Activated naive CD8-positive, alpha-beta T cell treated with anti-CD3 and anti-CD28 coated beads, Interleukin-2, amount 10 ng/mL, durations not matched to agents 7 days and 5 days (primary cell): ENCODE measurements around the gene ROGDI. TPM values are rescaled to one million over a fixed set of nuclear protein-coding genes. Genes with fewer than 3 reads are reported as not detected.

Experiments used
- ATAC-seq: fragments of 150-1000 bp; cut with Tn5 transposase; one replicate; pipeline ENCODE4 v1.10.0; 2021; ENCODE audit warnings: low read depth, moderate library complexity
- POLR2A ChIA-PET: fragments of 350-600 bp; sonication (Branson Sonifier 250); formaldehyde crosslinking; loops from one replicate; lab custom pipeline; 2021; ENCODE audit warnings: antibody characterized with exemption; lab: Charles Lee
- DNase-seq: peaks from one replicate; pipeline ENCODE4 v3.0.0; 2021
- H3K27ac Mint-ChIP-seq: one replicate; pipeline ENCODE4 v1.8.0; 2022; ENCODE audit warnings: mild to moderate bottlenecking, mixed read lengths
- H3K27me3 Mint-ChIP-seq: one replicate; pipeline ENCODE4 v1.8.0; 2022; ENCODE audit warnings: mild to moderate bottlenecking, moderate library complexity, mixed read lengths
- H3K36me3 Mint-ChIP-seq: one replicate; pipeline ENCODE4 v1.8.0; 2021; ENCODE audit warnings: mild to moderate bottlenecking, mixed read lengths
- H3K4me1 Mint-ChIP-seq: one replicate; pipeline ENCODE4 v1.8.0; 2021; ENCODE audit warnings: mixed read lengths
- H3K4me3 Mint-ChIP-seq: one replicate; pipeline ENCODE4 v1.8.0; 2022; ENCODE audit warnings: mild to moderate bottlenecking, moderate library complexity, mixed read lengths
- H3K9me3 Mint-ChIP-seq: one replicate; pipeline ENCODE4 v1.8.0; 2021; ENCODE audit warnings: mixed read lengths
- total RNA-seq, 2 experiments: library from RNA; stranded (reverse); gene quantifications; one replicate each; pipeline ENCODE4 v1.2.3, GENCODE V29; 2021

The ROGDI gene
- total RNA-seq, 2 experiments from 2014 or later, result 9.5 to 10.3 TPM

DNA sequence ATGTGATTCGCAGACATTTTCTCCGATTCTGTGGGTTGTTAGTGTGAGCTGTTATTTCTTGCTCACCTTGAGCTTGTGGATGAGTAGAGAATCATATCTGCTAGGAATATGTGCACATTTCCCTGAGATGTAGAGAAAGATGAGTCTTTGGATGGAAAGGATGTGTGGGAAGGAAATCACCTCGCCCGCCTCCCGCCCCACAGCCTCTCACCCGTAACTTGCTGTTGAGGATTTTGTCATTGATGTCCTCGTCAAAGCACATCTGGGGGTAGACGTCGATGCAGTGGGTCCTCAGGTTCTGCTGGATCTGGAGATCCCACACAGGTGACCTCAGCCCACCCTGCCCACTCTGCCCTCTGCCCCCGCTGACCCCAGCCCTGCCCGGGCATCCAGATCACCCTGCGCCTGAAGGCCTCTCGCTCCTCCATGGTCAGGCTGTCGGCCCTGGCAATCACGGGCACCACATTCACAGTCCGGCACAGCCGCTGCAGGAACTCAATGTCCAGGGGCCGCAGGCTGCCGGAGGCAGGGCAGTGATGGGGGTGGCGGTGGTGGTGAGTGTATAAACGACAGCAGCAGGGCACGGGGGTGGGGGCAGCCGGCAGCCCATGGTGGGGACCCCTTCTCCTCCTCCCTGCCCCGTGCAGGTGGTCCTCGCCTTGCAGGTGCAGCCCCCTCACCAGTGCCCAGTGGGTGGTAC is 19.0 kb downstream of the ROGDI start:
- no peaks in the 10 kb centered on the region for H3K27me3 Mint-ChIP-seq
- H3K9me3 Mint-ChIP-seq, result no peaks in the 10 kb centered on the region
- DNase-seq, result no peak
- H3K36me3 Mint-ChIP-seq, result no peaks in the 10 kb centered on the region
- POLR2A ChIA-PET, result no interaction called here
- no peak overlapping the region for H3K27ac Mint-ChIP-seq
- H3K4me1 Mint-ChIP-seq, result no peaks in the 10 kb centered on the region
- H3K4me3 Mint-ChIP-seq, result no peak overlapping the region
- no peak for ATAC-seq

DNA sequence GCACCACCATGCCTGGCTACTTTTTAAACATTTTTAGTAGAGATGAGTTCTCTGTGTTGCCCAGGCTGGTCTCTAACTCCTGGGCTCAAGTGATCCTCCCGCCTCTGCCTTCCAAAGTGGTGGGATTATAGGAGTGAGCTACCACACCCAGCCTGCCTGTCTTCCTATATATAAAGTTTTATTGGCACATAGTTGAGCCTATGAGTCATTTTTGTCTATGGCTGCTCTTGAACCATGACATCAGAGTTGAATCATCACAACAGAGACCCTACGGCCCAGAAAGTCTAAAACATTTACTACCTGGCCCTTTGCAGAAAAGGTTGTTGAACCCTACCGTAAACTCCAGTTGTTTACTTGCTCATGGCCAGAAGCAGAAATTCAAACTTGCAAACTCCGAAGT is 22.2 kb downstream of the ROGDI start:
- H3K27ac Mint-ChIP-seq, result no peak overlapping the region
- DNase-seq, result no peak
- no peaks in the 10 kb centered on the region for H3K9me3 Mint-ChIP-seq
- H3K4me1 Mint-ChIP-seq, result no peaks in the 10 kb centered on the region
- POLR2A ChIA-PET, result no interaction called here
- H3K4me3 Mint-ChIP-seq, result no peak overlapping the region
- H3K36me3 Mint-ChIP-seq, result no peaks in the 10 kb centered on the region
- no peaks in the 10 kb centered on the region for H3K27me3 Mint-ChIP-seq
- no peak for ATAC-seq

DNA sequence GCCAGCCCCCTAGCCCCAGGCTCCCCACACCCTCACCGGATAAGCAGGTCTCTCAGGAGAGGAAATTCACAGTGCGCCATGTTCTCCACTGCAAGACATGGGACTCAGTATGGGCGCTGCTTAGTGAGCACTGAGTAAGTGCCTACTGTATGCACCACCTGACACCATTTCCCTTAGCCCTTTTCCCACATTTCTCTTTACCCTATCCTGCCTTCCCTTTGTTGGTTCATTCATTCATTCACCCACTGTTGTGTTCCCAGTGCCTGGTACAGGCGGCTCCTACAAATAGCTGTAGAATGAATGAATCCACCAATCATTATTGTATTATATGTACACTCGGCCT is 24.4 kb downstream of the ROGDI start:
- Mint-ChIP-seq H3K9me3 (no peaks in the 10 kb centered on the region), H3K36me3 (no peaks in the 10 kb centered on the region), H3K27me3 (no peaks in the 10 kb centered on the region), H3K4me1 (no peaks in the 10 kb centered on the region), H3K4me3 (no peak overlapping the region), H3K27ac (no peak overlapping the region)
- DNase-seq, result no peak
- POLR2A ChIA-PET, result no interaction called here
- no peak for ATAC-seq

DNA sequence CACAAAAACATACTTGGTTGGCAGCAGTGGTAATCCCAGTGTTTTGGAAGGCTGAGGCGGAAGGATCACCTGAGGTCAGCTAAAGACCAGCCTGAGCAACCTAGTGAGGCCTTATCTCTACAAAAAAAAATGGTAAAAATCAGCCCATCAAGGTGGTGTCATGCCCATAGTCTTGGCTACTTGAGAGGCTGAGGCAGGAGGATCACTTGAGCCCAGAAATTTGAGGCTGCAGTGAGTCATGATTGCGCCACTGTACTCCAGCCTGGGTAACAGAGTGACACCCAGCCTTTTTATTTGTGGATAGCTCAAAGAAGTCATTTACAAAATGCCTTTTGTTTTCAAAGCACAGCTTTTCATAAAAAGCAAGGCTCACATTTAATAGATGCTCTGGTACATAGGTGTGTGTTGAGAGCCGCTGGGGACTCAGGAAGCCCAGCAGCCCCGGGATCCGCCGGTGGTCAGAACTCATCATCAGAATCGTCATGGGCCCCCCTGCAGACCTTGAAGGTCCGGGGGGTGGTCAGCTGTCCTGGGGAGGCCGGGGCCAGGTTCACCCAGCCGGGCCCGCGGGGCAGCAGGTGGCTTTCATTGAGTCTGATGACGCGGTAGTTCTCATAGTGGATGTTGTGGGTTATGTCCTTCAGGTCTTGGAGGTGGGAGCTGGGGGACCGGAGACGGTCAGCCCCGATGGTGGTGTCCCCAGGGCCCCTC is 24.9 kb downstream of the ROGDI start:
- POLR2A ChIA-PET, result no interaction called here
- no peak overlapping the region for H3K4me3 Mint-ChIP-seq

DNA sequence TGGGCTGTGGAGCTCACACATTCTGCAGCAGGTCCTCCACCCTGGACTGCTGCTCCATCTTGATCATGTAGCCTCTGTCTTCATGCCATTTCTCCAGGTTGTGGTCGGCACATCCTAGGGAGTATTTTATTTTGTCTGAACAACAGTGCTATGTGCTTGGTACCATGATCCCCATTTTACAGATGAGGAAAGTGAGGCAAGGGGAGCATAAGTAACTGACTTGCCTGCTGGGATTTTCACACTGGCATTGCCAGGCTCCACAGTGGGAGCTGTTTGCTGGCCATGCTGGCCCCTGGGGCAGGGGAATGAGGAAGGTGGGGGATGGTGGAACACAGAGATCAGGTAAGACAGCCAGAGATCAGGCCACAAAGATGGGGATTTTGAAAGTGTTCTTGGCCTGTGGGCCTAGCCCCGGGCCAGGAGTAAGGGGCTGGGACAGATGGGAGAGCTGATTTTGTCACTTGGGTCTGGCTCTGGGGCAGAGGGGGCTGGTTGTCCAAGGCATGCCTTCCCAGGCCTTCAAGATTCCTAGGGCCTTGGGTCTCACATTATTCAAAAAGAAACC is 26.2 kb downstream of the ROGDI start:
- no peak overlapping the region for H3K27ac Mint-ChIP-seq
- no peak for ATAC-seq

More for the DNA sequence above, 24.9 kb downstream of the ROGDI start:
- H3K27ac Mint-ChIP-seq, result no peak overlapping the region
- H3K9me3 Mint-ChIP-seq, result no peaks in the 10 kb centered on the region
- no peaks in the 10 kb centered on the region for H3K27me3 Mint-ChIP-seq
- no peak for DNase-seq
- ATAC-seq, result no peak
- H3K4me1 Mint-ChIP-seq, result no peaks in the 10 kb centered on the region
- no peaks in the 10 kb centered on the region for H3K36me3 Mint-ChIP-seq

DNA sequence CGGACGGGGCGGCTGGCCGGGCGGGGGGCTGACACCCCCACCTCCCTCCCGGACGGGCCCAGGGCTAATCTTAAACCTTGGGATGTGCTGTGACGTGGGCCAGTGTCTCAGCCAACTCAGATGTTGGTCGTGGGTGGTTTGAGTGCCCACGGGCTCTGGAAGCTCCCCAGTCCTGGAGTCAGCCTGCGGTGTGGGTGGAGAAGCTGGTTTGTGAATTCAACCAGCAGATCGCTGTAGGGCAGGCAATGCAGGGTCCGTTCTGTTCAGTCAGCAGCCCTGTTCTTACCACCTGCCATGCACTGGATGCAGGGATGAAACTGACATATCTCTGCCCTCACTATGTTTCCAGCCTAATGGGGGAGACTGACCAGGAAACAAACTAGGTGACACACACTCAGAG is 27.4 kb downstream of the ROGDI start:
- H3K36me3 Mint-ChIP-seq, result no peaks in the 10 kb centered on the region
- H3K9me3 Mint-ChIP-seq, result no peaks in the 10 kb centered on the region
- DNase-seq (no peak), ATAC-seq (no peak)
- H3K4me1 Mint-ChIP-seq, result no peaks in the 10 kb centered on the region
- no peak overlapping the region for H3K4me3 Mint-ChIP-seq
- no peaks in the 10 kb centered on the region for H3K27me3 Mint-ChIP-seq
- POLR2A ChIA-PET, result no interaction called here
- H3K27ac Mint-ChIP-seq, result no peak overlapping the region

More for the DNA sequence above, 26.2 kb downstream of the ROGDI start:
- no peak for DNase-seq
- POLR2A ChIA-PET, result no interaction called here
- H3K4me1 Mint-ChIP-seq, result no peaks in the 10 kb centered on the region
- H3K27me3 Mint-ChIP-seq, result no peaks in the 10 kb centered on the region
- H3K9me3 Mint-ChIP-seq, result no peaks in the 10 kb centered on the region
- no peaks in the 10 kb centered on the region for H3K36me3 Mint-ChIP-seq
- H3K4me3 Mint-ChIP-seq, result no peak overlapping the region

DNA sequence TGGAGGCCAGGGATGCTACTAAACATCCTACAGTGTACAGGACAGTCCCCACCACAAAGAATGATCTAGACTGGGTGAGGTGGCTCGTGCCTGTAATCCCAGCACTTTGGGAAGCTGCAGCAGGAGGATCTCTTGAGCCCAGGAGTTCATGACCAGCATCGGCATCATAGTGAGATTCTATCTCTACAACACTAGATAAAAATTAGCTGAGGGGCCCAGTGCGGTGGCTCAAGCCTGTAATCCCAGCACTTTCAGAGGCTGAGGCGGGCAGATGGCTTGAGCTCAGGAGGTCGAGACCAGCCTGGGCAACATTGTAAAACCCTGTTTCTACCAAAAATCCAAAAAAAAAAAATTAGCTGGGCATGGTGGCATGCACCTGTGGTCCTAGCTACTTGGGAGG is 30.1 kb downstream of the ROGDI start:
- Mint-ChIP-seq H3K36me3 (no peaks in the 10 kb centered on the region), H3K4me3 (no peak overlapping the region), H3K4me1 (peaks cover 11% of the 10 kb centered on the region), H3K27ac (no peak overlapping the region), H3K9me3 (no peaks in the 10 kb centered on the region), H3K27me3 (no peaks in the 10 kb centered on the region)
- no peak for ATAC-seq
- POLR2A ChIA-PET, result no interaction called here
- no peak for DNase-seq

DNA sequence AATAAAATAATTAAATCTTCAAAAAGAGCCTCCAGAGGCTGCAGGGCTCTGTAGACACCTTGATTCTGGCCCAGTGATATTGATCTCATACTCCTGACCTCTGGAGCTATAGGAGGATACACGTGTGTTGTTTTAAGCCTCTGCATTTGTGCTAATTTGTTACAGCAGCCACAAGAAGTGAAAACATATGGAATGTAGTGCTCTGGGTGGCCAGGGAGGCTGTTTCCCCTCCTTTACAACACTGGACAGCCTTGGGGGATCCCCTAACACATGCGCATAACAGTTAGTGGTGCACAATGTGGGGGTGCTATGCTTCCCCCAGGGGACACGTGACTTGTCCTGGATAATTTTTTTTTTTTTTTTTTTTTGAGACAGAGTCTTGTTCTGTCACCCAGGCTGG is 30.8 kb downstream of the ROGDI start:
- Mint-ChIP-seq H3K27ac (no peak overlapping the region), H3K36me3 (no peaks in the 10 kb centered on the region), H3K4me1 (peaks cover 14% of the 10 kb centered on the region), H3K9me3 (no peaks in the 10 kb centered on the region), H3K27me3 (no peaks in the 10 kb centered on the region), H3K4me3 (no peak overlapping the region)
- no peak for ATAC-seq
- no peak for DNase-seq
- POLR2A ChIA-PET, result no interaction called here

DNA sequence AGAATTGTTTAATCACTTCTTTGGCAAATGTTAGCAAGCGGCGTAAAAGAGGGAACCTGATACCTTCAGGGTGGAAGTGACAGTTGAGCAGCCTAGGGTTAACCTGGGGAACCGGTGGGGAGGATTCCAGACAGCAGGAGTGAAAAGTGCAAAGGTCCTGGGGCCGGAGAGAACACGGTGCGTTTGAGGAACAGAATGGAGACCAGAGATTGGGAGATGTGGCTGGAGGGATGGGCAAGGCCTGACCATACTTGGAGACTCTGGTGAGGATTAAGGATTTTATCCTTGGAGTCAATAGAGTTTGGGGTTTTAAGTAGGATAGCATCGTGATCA is 33.2 kb downstream of the ROGDI start:
- Mint-ChIP-seq H3K27ac (no peak overlapping the region), H3K27me3 (no peaks in the 10 kb centered on the region), H3K36me3 (no peaks in the 10 kb centered on the region), H3K4me3 (no peak overlapping the region), H3K4me1 (peaks cover 23% of the 10 kb centered on the region), H3K9me3 (no peaks in the 10 kb centered on the region)
- POLR2A ChIA-PET, result interaction anchor here (0.5 to 2.5 kb wide), 5 partner anchors 33 to 619 kb away, joined by 3 to 16 read pairs (median 6); partner anchors contain the start of genes ANKS3, DNAAF8 and ROGDI
- ATAC-seq (no peak), DNase-seq (no peak)

DNA sequence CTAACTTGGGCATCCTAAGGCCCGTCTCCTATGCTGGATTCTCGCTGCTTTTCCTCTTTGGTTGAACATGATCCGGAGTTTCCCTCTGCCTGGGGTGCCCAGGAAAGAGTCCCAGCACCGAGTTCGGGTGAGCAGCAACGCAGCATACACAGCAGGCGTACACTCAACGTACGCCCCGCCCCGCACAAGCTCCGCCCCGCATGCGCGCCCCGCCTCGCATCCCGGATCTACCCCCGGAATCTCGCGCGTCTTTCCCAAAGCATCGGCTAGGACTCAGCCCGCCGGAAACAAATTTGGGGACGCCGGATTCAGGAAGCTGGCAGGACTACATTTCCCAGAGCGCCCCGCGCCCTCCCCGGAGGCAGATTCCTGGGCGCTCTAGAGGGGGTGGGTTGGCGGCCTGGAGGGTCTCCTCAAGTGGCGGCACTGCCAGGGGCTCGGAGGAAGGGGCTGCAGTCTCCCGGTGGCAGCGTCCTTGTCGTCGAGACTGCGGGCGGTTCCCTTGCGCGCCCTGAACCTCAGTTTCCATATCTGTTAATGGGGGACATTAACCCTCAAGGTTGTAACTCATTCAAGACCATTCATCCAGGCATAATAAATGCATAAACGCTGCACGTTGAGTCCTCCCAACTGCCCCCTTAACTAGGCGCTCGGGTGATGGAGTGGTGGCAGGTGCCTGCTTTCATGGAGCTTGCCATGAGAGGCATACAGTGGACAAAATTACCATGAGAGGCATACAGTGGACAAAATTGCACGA is 33.7 kb downstream of the ROGDI start:
- ATAC-seq (peak; percentile 78), DNase-seq (peak; percentile 90)
- POLR2A ChIA-PET, result interaction anchor here (0.5 to 2.5 kb wide), 9 partner anchors 34 to 618 kb away, joined by 3 to 16 read pairs (median 3); partner anchors contain the start of genes ANKS3, CORO7, DNAAF8 and ROGDI
- Mint-ChIP-seq H3K4me1 (peaks cover 23% of the 10 kb centered on the region), H3K4me3 (peak overlapping the region; percentile 94), H3K27ac (peak overlapping the region; percentile 89), H3K27me3 (no peaks in the 10 kb centered on the region), H3K9me3 (no peaks in the 10 kb centered on the region), H3K36me3 (peaks cover 2% of the 10 kb centered on the region)

DNA sequence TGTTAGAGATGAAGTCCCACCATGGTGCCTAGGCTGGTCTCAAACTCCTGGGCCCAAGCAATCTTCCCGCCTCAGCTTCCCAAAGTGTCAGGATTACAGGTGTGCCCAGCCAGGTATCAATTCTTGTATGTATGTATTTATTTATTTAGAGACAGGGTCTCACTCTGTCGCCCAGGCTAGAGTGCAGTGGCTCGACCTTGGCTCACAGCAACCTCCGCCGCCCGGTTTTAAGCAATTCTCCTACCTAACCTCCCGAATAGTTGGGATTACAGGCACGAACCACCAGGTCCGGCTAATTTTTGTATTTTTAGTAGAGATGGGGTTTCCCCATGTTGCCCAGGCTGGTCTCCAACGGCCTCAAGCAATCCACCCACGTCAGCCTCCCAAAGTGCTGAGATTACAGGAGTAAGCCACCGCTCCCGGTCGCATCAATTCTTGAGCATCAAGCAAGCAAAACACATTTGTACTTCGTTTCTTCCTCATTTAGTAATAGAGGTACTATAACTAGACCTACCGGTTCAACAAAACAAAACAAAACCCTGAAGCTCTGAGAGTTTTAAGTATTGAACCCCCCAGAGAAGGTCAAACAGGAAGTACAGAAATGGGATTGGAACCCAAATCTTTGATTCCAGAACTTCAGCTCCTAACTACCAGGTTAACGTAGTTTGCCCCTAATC is 34.4 kb downstream of the ROGDI start:
- Mint-ChIP-seq H3K4me3 (peak overlapping the region; percentile 94), H3K27me3 (no peaks in the 10 kb centered on the region), H3K27ac (peak overlapping the region; percentile 89), H3K4me1 (peaks cover 23% of the 10 kb centered on the region), H3K9me3 (no peaks in the 10 kb centered on the region), H3K36me3 (peaks cover 2% of the 10 kb centered on the region)
- DNase-seq (no peak), ATAC-seq (peak; percentile 1)
- POLR2A ChIA-PET, result interaction anchor here (0.6 to 2.5 kb wide), 4 partner anchors 34 to 309 kb away, joined by 3 to 16 read pairs (median 8); partner anchors contain the start of genes ANKS3, DNAAF8 and ROGDI

DNA sequence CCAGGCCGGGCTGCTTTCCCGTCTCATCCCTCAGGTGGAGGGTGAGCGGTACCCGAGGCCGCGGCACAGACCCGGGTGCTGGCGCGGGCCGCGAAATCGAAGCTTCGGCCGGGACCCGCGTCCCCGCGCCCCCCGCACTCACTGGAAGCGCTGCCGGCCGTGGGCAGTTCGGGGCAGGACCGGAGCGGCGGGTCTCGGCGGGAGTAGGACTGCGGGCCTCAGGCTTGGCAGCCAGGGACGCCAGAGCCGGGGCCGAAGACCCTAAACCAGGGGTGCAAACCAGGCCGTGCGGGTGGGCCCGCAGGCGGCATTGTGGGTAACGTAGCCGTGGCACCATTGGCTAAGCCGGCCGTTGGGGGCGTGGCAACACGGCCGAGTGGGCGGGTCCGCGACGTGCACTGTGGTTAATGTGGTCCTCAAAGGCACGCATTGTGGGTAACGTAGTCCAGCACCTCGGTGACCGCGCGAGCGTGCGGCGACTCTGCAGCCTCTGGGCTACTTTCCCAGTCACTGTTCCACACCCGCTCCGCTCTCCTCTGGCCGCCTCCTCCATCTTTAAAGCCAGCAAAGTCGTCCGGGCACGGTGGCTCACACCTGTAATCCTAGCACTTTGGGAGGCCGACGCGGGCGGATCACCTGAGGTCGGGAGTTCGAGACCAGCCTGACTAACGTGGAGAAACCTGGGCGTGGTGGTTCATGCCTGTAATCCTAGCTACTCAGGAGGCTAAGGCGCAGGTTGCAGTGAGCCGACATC is 35.4 kb downstream of the ROGDI start, which contains the start of gene ZNF500:
TSS of gene ZNF500 (minus strand) at position 288 of the 754 bp plus-strand sequence. CDS start 1,184 bp downstream, outside the sequence.
- ATAC-seq (peak; percentile 75), DNase-seq (peak; percentile 97)
- Mint-ChIP-seq H3K4me1 (peaks cover 23% of the 10 kb centered on the region), H3K4me3 (peak within 1 kb of the TSS; percentile 94), H3K27ac (peak within 1 kb of the TSS; percentile 89), H3K27me3 (no peaks in the 10 kb centered on the region), H3K9me3 (no peaks in the 10 kb centered on the region), H3K36me3 (peaks cover 6% of the 10 kb centered on the region)
- POLR2A ChIA-PET, result interaction anchor here (1.6 to 2.2 kb wide), 2 partner anchors 19 to 33 kb away, joined by 6 to 12 read pairs; partner anchors contain the start of genes ANKS3 and DNAAF8
